ENCODE measurements around the gene CDC20B.

Gene CDC20B

DNA sequence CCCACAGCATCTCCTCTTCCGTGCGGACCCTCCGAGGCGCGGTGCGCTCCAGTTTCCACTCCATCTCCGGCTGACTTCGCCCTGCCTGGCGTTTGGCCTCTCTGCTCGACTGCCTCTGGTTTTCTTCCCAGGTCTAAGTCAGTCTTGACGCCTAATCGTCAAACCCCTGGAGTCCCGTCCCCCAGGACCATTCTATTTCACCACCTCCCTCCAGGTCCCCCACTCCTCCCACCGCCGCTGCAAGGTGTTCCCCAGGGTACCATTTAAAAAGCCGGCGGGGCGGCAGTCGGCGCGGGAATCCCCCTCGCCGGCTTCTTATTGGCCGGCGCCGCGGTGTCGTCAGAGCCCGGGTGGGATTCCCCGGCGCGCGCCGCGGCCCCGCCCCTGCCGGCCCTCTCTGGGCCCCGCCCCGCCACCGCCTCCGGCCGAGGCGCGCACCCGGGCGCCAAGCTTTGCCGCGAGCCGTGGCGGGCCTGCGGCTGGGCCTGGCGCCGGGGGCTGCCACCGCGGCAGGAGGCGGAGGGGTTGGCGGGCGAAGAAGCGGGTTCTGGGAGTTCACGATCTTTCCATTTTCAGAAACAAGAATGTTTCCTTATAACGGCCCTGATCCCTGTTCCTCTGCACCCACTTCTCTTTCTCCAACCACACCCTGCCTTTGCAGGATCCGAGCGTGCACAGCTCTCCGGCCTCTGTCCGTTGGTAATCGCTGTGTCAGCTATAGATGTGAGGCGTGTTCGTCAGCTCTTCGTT lies at the start of gene CDC20B:
Gene CDC20B (minus strand): TSS at position 241 of the 750 bp plus-strand sequence. CDS start 177 bp downstream, at position 64.
- DNase-seq (ENCODE audit: low read depth), result no peak

DNA sequence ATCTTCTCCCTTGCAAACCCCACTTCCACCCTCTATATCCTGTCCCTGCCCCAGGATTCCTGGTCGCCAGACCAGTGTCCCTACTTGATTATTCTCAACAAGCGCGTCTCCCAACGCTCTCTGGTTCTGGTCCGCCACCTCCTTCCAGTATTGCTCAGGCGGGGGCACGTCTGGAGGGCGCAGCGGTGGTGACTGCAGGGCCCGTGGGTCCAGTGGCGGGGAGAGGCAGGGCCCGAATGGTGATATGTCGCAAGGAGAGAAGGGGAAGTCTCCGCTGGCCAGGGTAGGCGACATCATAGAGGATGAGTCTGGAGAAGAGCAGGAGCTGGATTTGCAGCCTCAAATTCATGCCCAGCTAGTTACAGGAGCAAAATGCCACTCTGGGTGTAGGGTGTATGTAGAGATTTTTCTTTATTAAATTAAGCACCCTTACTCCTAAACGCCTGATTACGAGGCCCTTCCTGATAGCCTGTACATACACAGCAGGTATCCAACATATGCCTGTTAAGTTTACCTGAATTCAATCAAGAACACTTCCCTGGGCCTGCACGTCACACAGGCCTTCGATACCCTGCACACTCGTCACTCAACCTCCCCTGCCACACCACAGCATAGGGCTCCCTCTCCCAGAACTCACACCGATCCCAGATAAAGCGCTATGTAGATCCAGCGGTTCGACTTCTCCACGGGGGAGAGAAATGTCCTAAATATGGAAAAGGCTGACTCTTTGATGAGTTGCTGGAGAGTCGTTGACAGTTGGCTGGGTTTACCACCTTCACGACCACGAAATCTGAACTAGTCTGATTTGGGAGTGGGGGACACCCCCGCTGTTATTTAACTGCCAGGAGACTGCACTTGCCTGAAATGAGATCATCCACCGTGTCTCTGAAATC lies 49.4 kb upstream of the CDC20B start:
- no peak for DNase-seq (ENCODE audit: low read depth)

GRCh38 chr5:55220433-55221185 lies 47.6 kb upstream of the CDC20B start:
- DNase-seq (ENCODE audit: low read depth), result no peak

DNA sequence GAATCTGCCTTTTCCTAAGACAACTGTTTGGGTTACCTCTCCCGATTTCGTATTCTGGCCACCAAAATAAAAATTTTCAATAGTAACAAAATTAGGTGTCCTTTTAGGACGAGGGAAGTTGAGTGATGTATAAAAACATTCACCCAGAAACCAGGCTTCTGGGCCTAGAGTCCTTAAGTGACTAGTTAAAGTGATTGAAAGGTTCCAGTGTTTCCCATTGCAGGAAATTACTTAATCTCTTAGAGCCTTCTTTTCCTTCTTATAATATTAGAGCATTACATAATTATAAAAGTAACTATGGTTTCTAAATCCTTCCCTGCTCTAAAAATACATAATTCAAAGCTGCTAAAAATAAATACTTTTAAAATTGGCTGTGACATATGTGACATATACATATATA lies 46.8 kb upstream of the CDC20B start:
- DNase-seq (ENCODE audit: low read depth), result no peak

DNA sequence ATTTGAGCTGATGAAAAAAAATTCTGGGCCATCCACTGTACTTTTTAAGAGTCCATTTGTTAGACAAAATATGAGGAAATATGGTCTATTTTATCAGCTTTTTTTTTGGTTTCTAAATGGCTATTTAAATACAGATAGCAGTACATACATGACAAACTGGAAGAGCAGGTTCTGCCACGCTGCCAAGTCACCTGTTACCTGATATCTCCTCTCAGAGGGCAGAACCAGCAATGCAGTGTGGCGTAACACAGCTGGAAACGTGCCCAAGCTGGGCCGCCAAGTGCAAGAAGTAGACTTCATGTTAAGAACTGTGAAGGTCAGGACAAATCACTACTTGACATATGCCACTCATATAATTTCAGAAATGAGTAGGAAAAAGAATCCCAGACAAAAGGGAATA lies 46.0 kb upstream of the CDC20B start:
- no peak for DNase-seq (ENCODE audit: low read depth)

- DNase-seq (ENCODE audit: low read depth), result no peak
Measured at GRCh38 chr5:55211184-55211874, 38.4 kb upstream of the CDC20B start.

- no peak for DNase-seq (ENCODE audit: low read depth)
Measured at GRCh38 chr5:55205001-55205400, 32.0 kb upstream of the CDC20B start.

DNA sequence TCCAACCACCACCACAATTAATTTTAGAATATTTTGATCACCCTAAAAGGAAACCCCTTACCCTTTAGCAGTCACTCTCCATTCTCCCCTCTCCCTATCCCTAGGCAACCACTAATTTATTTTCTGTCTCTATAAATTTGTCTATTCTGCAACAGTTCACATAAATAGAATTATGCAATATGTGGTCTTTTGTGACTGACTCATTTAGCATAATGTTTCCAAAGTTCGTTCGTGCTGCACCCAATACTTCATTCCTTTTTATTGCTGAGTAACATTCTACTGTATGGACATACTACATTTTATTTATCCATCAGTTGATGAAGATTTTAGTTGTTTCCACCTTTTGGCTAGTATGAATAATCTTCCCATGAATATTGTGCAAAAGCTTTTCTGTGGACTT lies 18.2 kb upstream of the CDC20B start:
- no peak for DNase-seq (ENCODE audit: low read depth)

DNA sequence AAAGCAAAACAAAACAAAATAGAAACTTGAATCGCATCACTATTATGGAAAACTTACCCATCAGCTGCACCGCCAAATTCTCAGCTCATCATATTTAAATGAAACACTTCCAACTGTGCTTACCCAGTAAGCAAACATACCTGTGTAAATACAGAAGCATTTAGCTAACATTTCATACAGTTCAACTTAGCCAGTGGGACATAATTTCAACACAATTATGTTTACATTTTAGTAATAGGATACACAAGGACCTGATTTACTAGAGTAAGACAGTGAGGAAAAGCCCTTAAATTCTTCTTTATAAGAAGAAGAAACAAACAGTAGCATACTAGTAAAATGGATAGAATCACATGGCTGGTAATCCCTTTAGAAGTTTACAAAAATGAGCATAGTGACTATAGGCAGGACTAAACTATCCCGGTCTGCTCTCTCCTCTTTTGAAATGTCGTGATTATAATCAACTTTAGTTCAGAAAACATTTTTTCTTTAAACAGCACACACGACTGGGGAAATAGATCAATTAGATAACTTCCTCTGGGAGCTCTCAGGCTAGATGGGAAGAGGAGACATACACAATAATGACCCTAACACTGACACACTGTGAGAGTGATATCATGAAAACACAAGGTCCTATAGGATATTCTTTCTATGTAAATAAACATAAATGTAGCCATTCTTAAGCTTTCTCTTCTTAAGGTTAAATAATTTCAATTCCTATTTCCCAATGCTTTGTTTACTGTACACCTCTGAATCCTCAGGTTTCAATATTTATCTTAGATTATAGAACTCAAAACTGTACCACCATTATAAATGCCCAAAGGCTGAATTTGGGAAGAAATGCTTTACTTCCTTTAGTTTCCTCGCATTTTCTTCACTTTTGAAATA lies 15.9 kb upstream of the CDC20B start:
- no peak for DNase-seq (ENCODE audit: low read depth)

DNA sequence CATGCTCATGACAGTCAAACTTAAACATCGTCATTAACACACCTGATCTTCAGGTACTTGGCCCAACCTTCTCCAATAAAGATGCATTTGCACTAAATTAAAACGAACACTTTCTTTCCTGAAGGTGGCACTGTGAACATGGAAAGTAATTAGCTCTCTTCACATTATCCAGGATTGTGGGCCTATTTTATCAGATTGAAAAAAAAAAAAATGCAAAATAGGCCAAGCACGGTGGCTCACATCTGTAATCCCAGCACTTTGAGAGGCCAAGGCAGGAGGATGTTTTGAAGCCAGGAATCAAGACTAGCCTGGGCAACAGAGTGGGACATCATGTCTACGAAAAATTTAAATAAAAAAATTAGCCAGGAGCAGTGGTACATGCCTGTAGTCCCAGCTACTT lies 14.4 kb upstream of the CDC20B start:
- DNase-seq (ENCODE audit: low read depth), result no peak

DNA sequence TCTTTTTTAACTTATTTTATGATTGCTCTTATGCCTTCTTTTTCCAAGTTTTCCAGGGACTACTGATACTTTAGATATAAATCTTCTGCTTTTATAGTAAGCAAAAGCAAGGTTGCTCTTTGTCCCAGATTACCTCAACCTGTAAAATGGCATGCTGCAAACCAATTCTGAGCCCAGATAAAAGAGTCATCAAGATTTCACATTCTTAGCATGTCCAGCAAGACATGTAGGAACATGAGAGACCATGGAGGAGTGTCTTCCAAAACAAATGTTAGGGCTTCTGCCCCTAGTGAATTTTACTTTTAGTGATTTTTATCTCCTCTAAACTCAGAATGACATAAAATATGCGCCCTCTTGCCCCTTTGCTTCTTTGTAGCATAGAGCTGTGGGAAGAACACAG lies 7.0 kb upstream of the CDC20B start:
- no peak for DNase-seq (ENCODE audit: low read depth)

- no peak for DNase-seq (ENCODE audit: low read depth)
Measured at GRCh38 chr5:55177078-55177477, 4.1 kb upstream of the CDC20B start.

DNA sequence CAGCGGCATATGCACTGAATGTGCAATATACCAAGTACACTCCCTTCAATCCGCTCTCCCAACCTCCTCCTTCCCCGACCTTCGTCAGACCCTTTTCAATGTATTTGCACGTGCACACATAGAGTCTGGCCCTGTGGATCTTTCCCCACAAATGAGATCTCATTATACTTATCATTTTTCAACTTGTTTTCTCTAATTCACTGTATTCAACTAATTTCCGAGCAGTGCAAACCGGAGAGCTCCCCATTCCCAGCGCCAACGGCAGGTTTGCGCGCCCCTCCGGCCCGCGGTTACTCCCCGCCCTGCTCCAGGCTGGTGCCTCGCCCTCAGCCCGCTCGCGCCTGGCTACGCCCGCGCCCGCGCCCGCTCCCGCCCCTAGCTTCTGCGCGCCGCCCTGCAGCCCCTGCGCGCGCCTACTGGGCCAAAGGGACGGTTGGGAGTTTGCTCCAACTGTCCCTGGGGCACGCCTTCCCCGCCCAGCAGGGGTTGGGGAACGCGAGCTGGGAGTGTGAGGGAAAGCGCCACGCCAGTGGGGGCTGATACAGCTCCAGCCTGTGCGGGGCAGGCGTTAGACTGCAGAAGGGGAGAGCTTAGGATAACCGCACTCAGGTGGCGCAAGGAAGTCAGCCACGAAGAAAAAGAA lies 3.3 kb upstream of the CDC20B start:
- DNase-seq (ENCODE audit: low read depth), result no peak

- DNase-seq (ENCODE audit: low read depth), result no peak
Measured at GRCh38 chr5:55175781-55176175, 2.8 kb upstream of the CDC20B start.

DNA sequence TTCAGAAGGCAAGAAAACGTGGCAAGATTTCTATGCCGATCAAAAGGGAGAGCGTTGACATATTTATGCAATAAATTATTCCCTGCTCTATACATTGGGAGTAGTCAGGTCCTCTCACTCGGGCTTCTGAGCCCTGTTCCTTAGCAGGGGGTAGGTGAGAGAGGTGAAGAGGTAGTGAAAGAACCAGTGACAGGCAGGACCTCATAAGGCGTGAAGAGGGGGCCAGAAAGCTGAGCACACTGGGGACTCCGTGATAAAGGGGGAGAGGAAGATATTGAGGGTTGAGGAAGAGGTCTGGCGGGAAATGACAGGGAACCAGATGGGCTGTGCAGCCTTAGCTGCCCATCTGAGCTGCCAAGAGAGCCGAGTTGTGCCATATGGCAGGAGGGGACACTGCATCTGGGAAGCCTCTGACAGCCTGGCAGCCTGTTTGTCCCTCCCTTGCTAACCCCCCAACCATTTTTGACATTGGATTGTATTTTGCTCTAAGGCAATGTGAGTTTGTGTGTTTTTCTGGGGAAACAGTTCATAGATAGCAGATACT lies 782 bp upstream of the CDC20B start:
- no peak for DNase-seq (ENCODE audit: low read depth)

GRCh38 chr5:55172051-55172899 lies 702 bp downstream of the CDC20B start:
- DNase-seq (ENCODE audit: low read depth), result peak; percentile 42

- DNase-seq (ENCODE audit: low read depth), result no peak
Measured at GRCh38 chr5:55171471-55171870, 1.5 kb downstream of the CDC20B start.

- DNase-seq (ENCODE audit: low read depth), result no peak
Measured at GRCh38 chr5:55162666-55163065, 10.3 kb downstream of the CDC20B start.
